Amniotic epithelial cell (primary cell): ENCODE data around the gene FOXR2.

ENCODE experiments used
- DNase-seq: peaks from one replicate; pipeline ENCODE4 v3.0.0-alpha.2; 2010; ENCODE audit warnings: low read depth

FOXR2 gene

GRCh38 chrX:55623100-55623499 is at the start of gene FOXR2:
Gene FOXR2, plus strand, starts transcription at chrX:55623400. Its CDS starts 312 bp downstream, at chrX:55623712.
- no peak for DNase-seq

GRCh38 chrX:55579115-55579514 is 44.1 kb upstream of the FOXR2 start:
- no peak for DNase-seq

- DNase-seq = no peak
These were observed 40.8 kb upstream of the FOXR2 start for GRCh38 chrX:55582447-55582846.

GRCh38 chrX:55593296-55593695 is 29.9 kb upstream of the FOXR2 start:
- no peak for DNase-seq

- no peak for DNase-seq
These were observed 29.4 kb upstream of the FOXR2 start for GRCh38 chrX:55593756-55594257.

GRCh38 chrX:55598333-55598732 is 24.9 kb upstream of the FOXR2 start:
- DNase-seq = no peak

GRCh38 chrX:55619547-55619946 is 3.7 kb upstream of the FOXR2 start:
- DNase-seq = no peak

- DNase-seq = no peak
These were observed 1.2 kb downstream of the FOXR2 start for GRCh38 chrX:55624403-55624802.

- no peak for DNase-seq
These were observed 12.9 kb downstream of the FOXR2 start for GRCh38 chrX:55636109-55636508.

- DNase-seq = no peak
These were observed 15.7 kb downstream of the FOXR2 start for GRCh38 chrX:55638933-55639332.

- DNase-seq = no peak
These were observed 17.7 kb downstream of the FOXR2 start for GRCh38 chrX:55640854-55641253.

GRCh38 chrX:55648434-55648833 is 25.2 kb downstream of the FOXR2 start:
- no peak for DNase-seq

GRCh38 chrX:55659931-55660330 is 36.7 kb downstream of the FOXR2 start:
- no peak for DNase-seq

GRCh38 chrX:55663584-55663983 is 40.4 kb downstream of the FOXR2 start:
- no peak for DNase-seq

GRCh38 chrX:55668084-55668483 is 44.9 kb downstream of the FOXR2 start:
- no peak for DNase-seq
